Neural cell (in vitro differentiated cells): ENCODE measurements around the gene DTNBP1. TPM values are rescaled to one million over a fixed set of nuclear protein-coding genes. Genes with fewer than 3 reads are reported as not detected.

Source experiments
- H2AFZ ChIP-seq: fragments of 200-600, 300-800 bp; sonication (generic), shearing (Covaris generic); 2 replicates; pipeline ENCODE4 v1.6.0; 2014; ENCODE audit warnings: low read depth, mild to moderate bottlenecking, antibody characterized with exemption, low read length, moderate library complexity
- H3F3A ChIP-seq: fragments of 200-600 bp; shearing (Covaris generic); 2 replicates; pipeline ENCODE4 v1.6.1; 2016; ENCODE audit warnings: mild to moderate bottlenecking, moderate library complexity, mixed read lengths, antibody characterized with exemption, low read length; ENCODE audit not compliant: insufficient read depth, poor library complexity, severe bottlenecking
- H3K27ac ChIP-seq: fragments of 200-600, 300-800 bp; sonication (generic), shearing (Covaris generic); 2 replicates; pipeline ENCODE4 v1.5.1; 2014; ENCODE audit warnings: mild to moderate bottlenecking, low read length, moderate library complexity
- H3K27me3 ChIP-seq: fragments of 300-800, 200-600 bp; sonication (generic), shearing (Covaris generic); 2 replicates; pipeline ENCODE4 v1.6.0; 2014; ENCODE audit warnings: mild to moderate bottlenecking, low read depth, low read length, moderate library complexity; ENCODE audit not compliant: insufficient read depth
- H3K36me3 ChIP-seq: fragments of 300-800, 200-600 bp; sonication (generic), shearing (Covaris generic); 2 replicates; pipeline ENCODE4 v1.5.1; 2014; ENCODE audit warnings: mild to moderate bottlenecking, antibody characterized with exemption, low read length, moderate library complexity; ENCODE audit not compliant: insufficient read depth
- H3K4me2 ChIP-seq: fragments of 300-800, 200-600 bp; sonication (generic), shearing (Covaris generic); 2 replicates; pipeline ENCODE4 v1.6.0; 2014; ENCODE audit warnings: mild to moderate bottlenecking, low read length
- H3K4me3 ChIP-seq: fragments of 300-800, 200-600 bp; sonication (generic), shearing (Covaris generic); 2 replicates; pipeline ENCODE4 v1.5.1; 2014; ENCODE audit warnings: mild to moderate bottlenecking, low read length, moderate library complexity
- H3K79me2 ChIP-seq: fragments of 200-600 bp; shearing (Covaris generic); replicated peaks from 2 replicates; pipeline ENCODE4 v1.6.0; 2014; ENCODE audit warnings: mild to moderate bottlenecking, low read length, moderate library complexity; ENCODE audit not compliant: insufficient read depth
- H3K9ac ChIP-seq: fragments of 300-800, 200-600 bp; sonication (generic), shearing (Covaris generic); 2 replicates; pipeline ENCODE4 v1.6.1; 2016; ENCODE audit warnings: mild to moderate bottlenecking, low read length, mixed read lengths
- H3K9me2 ChIP-seq: fragments of 200-600 bp; shearing (Covaris generic); 2 replicates; pipeline ENCODE4 v1.6.1; 2016; ENCODE audit warnings: mild to moderate bottlenecking, low read length, mixed read lengths; ENCODE audit not compliant: insufficient read depth
- H3K9me3 ChIP-seq: fragments of 200-600, 300-800 bp; sonication (generic), shearing (Covaris generic); 2 replicates; pipeline ENCODE4 v1.6.1; 2016; ENCODE audit warnings: mild to moderate bottlenecking, mixed run types, low read length, moderate library complexity, mixed read lengths
- H4K20me1 ChIP-seq: fragments of 200-600 bp; shearing (Covaris generic); 2 replicates; pipeline ENCODE4 v1.6.1; 2016; ENCODE audit warnings: mild to moderate bottlenecking, mixed run types; ENCODE audit not compliant: insufficient read depth
- CTCF ChIP-seq: fragments of 450-650 bp; IDR thresholded peaks from 2 replicates; pipeline ENCODE4 v1.5.1; 2014; ENCODE audit warnings: antibody characterized with exemption, mild to moderate bottlenecking, moderate library complexity; ENCODE audit not compliant: poor library complexity, severe bottlenecking
- EZH2 ChIP-seq: fragments of 200-600, 300-800 bp; shearing (Covaris generic), sonication (generic); IDR thresholded peaks from 2 replicates; pipeline ENCODE4 v1.6.1; 2014; ENCODE audit warnings: antibody characterized with exemption, low read length, borderline replicate concordance, mild to moderate bottlenecking; ENCODE audit not compliant: insufficient read depth, poor library complexity, severe bottlenecking
- MXI1 ChIP-seq: fragments of 450-650 bp; conservative IDR thresholded peaks from 2 replicates; pipeline ENCODE4 v1.6.1; 2014; ENCODE audit warnings: antibody characterized with exemption, mild to moderate bottlenecking; ENCODE audit not compliant: poor library complexity, severe bottlenecking
- POLR2AphosphoS5 ChIP-seq: IDR thresholded peaks from 2 replicates; pipeline ENCODE4 v1.6.1; 2012
- RAD21 ChIP-seq: fragments of 450-650 bp; conservative IDR thresholded peaks from 2 replicates; pipeline ENCODE4 v1.6.1; 2014; ENCODE audit warnings: antibody characterized with exemption, mild to moderate bottlenecking, moderate library complexity
- REST ChIP-seq: IDR thresholded peaks from 2 replicates; pipeline ENCODE4 v1.6.1; 2012; ENCODE audit warnings: borderline replicate concordance
- SMC3 ChIP-seq: fragments of 450-650 bp; conservative IDR thresholded peaks from 2 replicates; pipeline ENCODE4 v1.6.1; 2014; ENCODE audit warnings: antibody characterized with exemption, mild to moderate bottlenecking, moderate library complexity; ENCODE audit not compliant: poor library complexity
- TAF1 ChIP-seq: IDR thresholded peaks from 2 replicates; pipeline ENCODE4 v1.6.1; 2012; ENCODE audit warnings: low read depth
- polyA plus RNA-seq: library from polyadenylated mRNA; depleted of rRNA; stranded (reverse); fragments of >200 nt; gene quantifications from 2 replicates; pipeline ENCODE4 v1.2.3, GENCODE V29; 2014

DTNBP1 gene
- polyA plus RNA-seq, 1 donor from 2014 or later, result 22.6 TPM

- H3K4me2 ChIP-seq, result no peak overlapping the region
- no peaks in the 10 kb centered on the region for H3F3A ChIP-seq
- H3K36me3 ChIP-seq, result no peaks in the 10 kb centered on the region
- no peaks in the 10 kb centered on the region for H4K20me1 ChIP-seq
- H3K9ac ChIP-seq, result no peak overlapping the region
- no peak overlapping the region for H2AFZ ChIP-seq
- no peaks in the 10 kb centered on the region for H3K79me2 ChIP-seq
- no peak overlapping the region for H3K4me3 ChIP-seq
- no peaks in the 10 kb centered on the region for H3K9me3 ChIP-seq
- H3K27ac ChIP-seq, result no peak overlapping the region
- H3K27me3 ChIP-seq, result no peaks in the 10 kb centered on the region
- TF ChIP-seq CTCF (no peak), EZH2 (no peak), TAF1 (no peak), RAD21 (no peak), POLR2AphosphoS5 (no peak), MXI1 (no peak), REST (no peak), SMC3 (no peak)
- H3K9me2 ChIP-seq, result no peaks in the 10 kb centered on the region
These were observed 4.6 kb downstream of the DTNBP1 start for GRCh38 chr6:15658181-15658744.

- H3F3A ChIP-seq, result no peaks in the 10 kb centered on the region
- H3K4me3 ChIP-seq, result no peak overlapping the region
- H3K79me2 ChIP-seq, result no peaks in the 10 kb centered on the region
- no peaks in the 10 kb centered on the region for H3K27me3 ChIP-seq
- no peaks in the 10 kb centered on the region for H3K36me3 ChIP-seq
- TF ChIP-seq CTCF, result no peak
- no peak for TF ChIP-seq EZH2
- TF ChIP-seq RAD21, result no peak
- no peak for TF ChIP-seq MXI1
- no peak for TF ChIP-seq POLR2AphosphoS5
- no peak for TF ChIP-seq REST
- H3K4me2 ChIP-seq, result no peak overlapping the region
- no peaks in the 10 kb centered on the region for H3K9me2 ChIP-seq
- H4K20me1 ChIP-seq, result no peaks in the 10 kb centered on the region
- H3K9ac ChIP-seq, result no peak overlapping the region
- no peak overlapping the region for H2AFZ ChIP-seq
- H3K27ac ChIP-seq, result no peak overlapping the region
- no peaks in the 10 kb centered on the region for H3K9me3 ChIP-seq
These were observed 5.5 kb downstream of the DTNBP1 start for GRCh38 chr6:15657290-15657689.
